Activated T-helper 17 cell treated with anti-CD3 and anti-CD28 coated beads, Interleukin-2, amount 50 U/mL, for 72 hours (primary cell): ENCODE results near the gene PCDHA6. TPM values are rescaled to one million over a fixed set of nuclear protein-coding genes. Genes with fewer than 3 reads are reported as not detected.
"Not testable (repeated sequence)": the region's sequence is repeated elsewhere in the genome, so short reads cannot be mapped to it uniquely, and the experiment has no call there.

Experiments
- ATAC-seq: fragments of 150-1000 bp; cut with Tn5 transposase; replicated peaks from 2 replicates; pipeline ENCODE4 v1.10.0; 2021; ENCODE audit warnings: mild to moderate bottlenecking, moderate library complexity
- H3K27ac Mint-ChIP-seq: one replicate; pipeline ENCODE4 v1.8.0; 2022; ENCODE audit warnings: mixed read lengths
- H3K27me3 Mint-ChIP-seq: one replicate; pipeline ENCODE4 v1.8.0; 2022; ENCODE audit warnings: mixed read lengths
- H3K36me3 Mint-ChIP-seq: one replicate; pipeline ENCODE4 v1.8.0; 2022; ENCODE audit warnings: low read depth, mild to moderate bottlenecking, mixed read lengths
- H3K4me1 Mint-ChIP-seq: one replicate; pipeline ENCODE4 v1.8.0; 2022; ENCODE audit warnings: mixed read lengths
- H3K4me3 Mint-ChIP-seq: one replicate; pipeline ENCODE4 v1.8.0; 2022; ENCODE audit warnings: mild to moderate bottlenecking, mixed read lengths
- H3K9me3 Mint-ChIP-seq: one replicate; pipeline ENCODE4 v1.8.0; 2022; ENCODE audit warnings: mixed read lengths
- total RNA-seq, 2 donors: library from RNA; stranded (reverse); gene quantifications; one replicate each; pipeline ENCODE4 v1.2.3, GENCODE V29; 2022

PCDHA6 gene
- total RNA-seq, 2 donors from 2014 or later: not detected

GRCh38 chr5:140802781-140803271 is 24.9 kb upstream of the PCDHA6 start:
- ATAC-seq: no peak
- Mint-ChIP-seq H3K9me3 (peaks cover 10% of the 10 kb centered on the region), H3K36me3 (no peaks in the 10 kb centered on the region), H3K4me1 (no peaks in the 10 kb centered on the region), H3K27ac (no peak overlapping the region), H3K27me3 (peaks cover 21% of the 10 kb centered on the region), H3K4me3 (no peak overlapping the region)

- ATAC-seq: no peak
- Mint-ChIP-seq H3K9me3 (peaks cover 7% of the 10 kb centered on the region), H3K27ac (no peak within 1 kb of the TSS), H3K4me1 (no peaks in the 10 kb centered on the region), H3K27me3 (peaks cover 16% of the 10 kb centered on the region), H3K36me3 (no peaks in the 10 kb centered on the region), H3K4me3 (no peak within 1 kb of the TSS)
Measured at GRCh38 chr5:140806834-140807775, 20.7 kb upstream of the PCDHA6 start, which contains the start of gene PCDHA4. Gene PCDHA4, plus strand, starts transcription at chr5:140807068.

GRCh38 chr5:140808241-140808888 is 19.4 kb upstream of the PCDHA6 start:
- ATAC-seq, H3K27ac Mint-ChIP-seq, H3K4me3 Mint-ChIP-seq, H3K4me1 Mint-ChIP-seq, H3K36me3 Mint-ChIP-seq: not testable (repeated sequence)
- Mint-ChIP-seq H3K27me3 (peaks cover 19% of the 10 kb centered on the region), H3K9me3 (peaks cover 11% of the 10 kb centered on the region)

GRCh38 chr5:140808889-140809291 is 18.9 kb upstream of the PCDHA6 start:
- H3K4me3 Mint-ChIP-seq: no peak overlapping the region
- peaks cover 11% of the 10 kb centered on the region for H3K9me3 Mint-ChIP-seq
- peaks cover 19% of the 10 kb centered on the region for H3K27me3 Mint-ChIP-seq
- H3K27ac Mint-ChIP-seq: no peak overlapping the region
- H3K36me3 Mint-ChIP-seq: no peaks in the 10 kb centered on the region
- no peaks in the 10 kb centered on the region for H3K4me1 Mint-ChIP-seq
- ATAC-seq: no peak

- Mint-ChIP-seq H3K9me3 (peaks cover 8% of the 10 kb centered on the region), H3K4me3 (no peak within 1 kb of the TSS), H3K27ac (no peak within 1 kb of the TSS), H3K4me1 (no peaks in the 10 kb centered on the region), H3K36me3 (no peaks in the 10 kb centered on the region), H3K27me3 (peaks cover 8% of the 10 kb centered on the region)
- no peak for ATAC-seq
Measured at GRCh38 chr5:140821375-140822280, 6.1 kb upstream of the PCDHA6 start, which contains the start of gene PCDHA5. Gene PCDHA5, plus strand, starts transcription at chr5:140821613.

- Mint-ChIP-seq H3K9me3 (peaks cover 12% of the 10 kb centered on the region), H3K4me1 (no peaks in the 10 kb centered on the region), H3K27me3 (peaks cover 14% of the 10 kb centered on the region), H3K36me3 (no peaks in the 10 kb centered on the region), H3K4me3 (no peak overlapping the region), H3K27ac (no peak overlapping the region)
- ATAC-seq: no peak
Measured at GRCh38 chr5:140822281-140822629, 5.5 kb upstream of the PCDHA6 start.

- not testable (repeated sequence) for H3K36me3 Mint-ChIP-seq, H3K27ac Mint-ChIP-seq, ATAC-seq, H3K4me1 Mint-ChIP-seq, H3K4me3 Mint-ChIP-seq
- Mint-ChIP-seq H3K27me3 (peaks cover 19% of the 10 kb centered on the region), H3K9me3 (peaks cover 12% of the 10 kb centered on the region)
Measured at GRCh38 chr5:140822969-140823368, 4.8 kb upstream of the PCDHA6 start.

- Mint-ChIP-seq H3K9me3 (peaks cover 13% of the 10 kb centered on the region), H3K4me1 (no peaks in the 10 kb centered on the region), H3K27me3 (peaks cover 21% of the 10 kb centered on the region), H3K36me3 (no peaks in the 10 kb centered on the region), H3K4me3 (no peak overlapping the region), H3K27ac (no peak overlapping the region)
- no peak for ATAC-seq
Measured at GRCh38 chr5:140823475-140823874, 4.3 kb upstream of the PCDHA6 start.

- H3K27me3 Mint-ChIP-seq: peaks cover 27% of the 10 kb centered on the region
- H3K27ac Mint-ChIP-seq: no peak overlapping the region
- no peak for ATAC-seq
- no peaks in the 10 kb centered on the region for H3K36me3 Mint-ChIP-seq
- H3K4me3 Mint-ChIP-seq: no peak overlapping the region
- no peaks in the 10 kb centered on the region for H3K4me1 Mint-ChIP-seq
- peaks cover 12% of the 10 kb centered on the region for H3K9me3 Mint-ChIP-seq
Measured at GRCh38 chr5:140828362-140828737, 590 bp downstream of the PCDHA6 start.

GRCh38 chr5:140829511-140830501 is 2.0 kb downstream of the PCDHA6 start:
- H3K9me3 Mint-ChIP-seq: peaks cover 12% of the 10 kb centered on the region
- not testable (repeated sequence) for H3K4me1 Mint-ChIP-seq

GRCh38 chr5:140833993-140834392 is 6.2 kb downstream of the PCDHA6 start, which contains the start of gene PCDHA7:
Gene PCDHA7, plus strand, starts transcription at chr5:140834269. Its CDS starts 115 bp downstream, at chr5:140834384.
- no peaks in the 10 kb centered on the region for H3K36me3 Mint-ChIP-seq
- H3K9me3 Mint-ChIP-seq: no peaks in the 10 kb centered on the region

More at GRCh38 chr5:140829511-140830501, 2.0 kb downstream of the PCDHA6 start:
- not testable (repeated sequence) for H3K36me3 Mint-ChIP-seq, H3K4me3 Mint-ChIP-seq, H3K27ac Mint-ChIP-seq, ATAC-seq
- H3K27me3 Mint-ChIP-seq: peaks cover 27% of the 10 kb centered on the region

GRCh38 chr5:140834439-140835008 is 6.8 kb downstream of the PCDHA6 start:
- H3K4me3 Mint-ChIP-seq, ATAC-seq, H3K4me1 Mint-ChIP-seq, H3K36me3 Mint-ChIP-seq, H3K27ac Mint-ChIP-seq, H3K9me3 Mint-ChIP-seq: not testable (repeated sequence)
- H3K27me3 Mint-ChIP-seq: peaks cover 10% of the 10 kb centered on the region

More at GRCh38 chr5:140833993-140834392, 6.2 kb downstream of the PCDHA6 start, which contains the start of gene PCDHA7:
- Mint-ChIP-seq H3K27me3 (peaks cover 10% of the 10 kb centered on the region), H3K27ac (no peak within 1 kb of the TSS), H3K4me1 (no peaks in the 10 kb centered on the region), H3K4me3 (no peak within 1 kb of the TSS)
- ATAC-seq: no peak
